ENCODE measurements around the gene USP11. TPM values are rescaled to one million over a fixed set of nuclear protein-coding genes. Genes with fewer than 3 reads are reported as not detected.

The USP11 gene
- total and polyA plus RNA-seq, 12 donors, result 20.0 to 73.0 (median 51.9) TPM

- ATAC-seq, result no peak
These were observed 10.5 kb downstream of the USP11 start for GRCh38 chrX:47243351-47243750.

GRCh38 chrX:47244676-47245075, 11.9 kb downstream of the USP11 start:
- peaks cover 0 to 85% (median 0%) of the 10 kb centered on the region in 9 donors for H3K36me3 ChIP-seq
- ATAC-seq, result no peak

More at GRCh38 chrX:47243351-47243750, 10.5 kb downstream of the USP11 start:
- H3K27me3 ChIP-seq, result peaks cover 0 to 72% (median 0%) of the 10 kb centered on the region in 7 donors
- no peaks in the 10 kb centered on the region for H3K4me1 ChIP-seq
- intact Hi-C loops (cut with DNase I), result no loop called here
- peaks cover 0 to 86% (median 0%) of the 10 kb centered on the region in 9 donors for H3K36me3 ChIP-seq
- H3K4me3 ChIP-seq, result no peak overlapping the region
- DNase-seq, result no peak
- no peak overlapping the region for H3K27ac ChIP-seq
- no peaks in the 10 kb centered on the region for H3K9me3 ChIP-seq
- WGBS, 2 donors, result 93 to 94% methylated on average over 12 to 14 of the region's 14 CpGs
- no peak for TF ChIP-seq CTCF (IDR thresholded peaks at IDR 0.05)

GRCh38 chrX:47245156-47245555, 12.3 kb downstream of the USP11 start:
- ATAC-seq (no peak), DNase-seq (no peak)
- 84 to 89% methylated on average over 10 of the region's 10 CpGs for WGBS, 2 donors
- Histone ChIP-seq H3K27ac (no peak overlapping the region), H3K27me3 (peaks cover 0 to 70% (median 0%) of the 10 kb centered on the region in 7 donors), H3K9me3 (no peaks in the 10 kb centered on the region), H3K36me3 (peaks cover 0 to 80% (median 0%) of the 10 kb centered on the region in 9 donors), H3K4me3 (no peak overlapping the region), H3K4me1 (no peaks in the 10 kb centered on the region)
- intact Hi-C loops (cut with DNase I), result no loop called here
- no peak for TF ChIP-seq CTCF (IDR thresholded peaks at IDR 0.05)

More at GRCh38 chrX:47244676-47245075, 11.9 kb downstream of the USP11 start:
- Histone ChIP-seq H3K27ac (no peak overlapping the region), H3K4me3 (no peak overlapping the region), H3K9me3 (no peaks in the 10 kb centered on the region), H3K4me1 (no peaks in the 10 kb centered on the region), H3K27me3 (peaks cover 0 to 70% (median 0%) of the 10 kb centered on the region in 7 donors)
- intact Hi-C loops (cut with DNase I), result no loop called here
- TF ChIP-seq CTCF (IDR thresholded peaks at IDR 0.05), result no peak
- DNase-seq, result no peak
- WGBS, 2 donors, result 80 to 85% methylated on average over 16 of the region's 16 CpGs

- Histone ChIP-seq H3K36me3 (peaks cover 0 to 57% (median 0%) of the 10 kb centered on the region in 9 donors), H3K9me3 (no peaks in the 10 kb centered on the region), H3K27me3 (peaks cover 0 to 63% (median 0%) of the 10 kb centered on the region in 7 donors), H3K27ac (no peak overlapping the region), H3K4me3 (no peak overlapping the region), H3K4me1 (no peaks in the 10 kb centered on the region)
- ATAC-seq (no peak), DNase-seq (no peak)
- intact Hi-C loops (cut with DNase I), result no loop called here
- whole genome bisulfite sequencing, 2 donors, result 79 to 89% methylated on average over 23 of the region's 23 CpGs
- no peak for TF ChIP-seq CTCF (IDR thresholded peaks at IDR 0.05)
These were observed 14.6 kb downstream of the USP11 start for GRCh38 chrX:47247206-47247998.

All from heart right ventricle (tissue), 16 donors.